Measurements from ENCODE around the gene ABCB6. TPM values are rescaled to one million over a fixed set of nuclear protein-coding genes. Genes with fewer than 3 reads are reported as not detected.
A peak's percentile ranks its signal among the peaks of the same experiment; 100 is the strongest.

Gene ABCB6
- total RNA-seq, 3 donors from 2014 or later = 6.7 to 21.3 (median 10.4) TPM

DNA sequence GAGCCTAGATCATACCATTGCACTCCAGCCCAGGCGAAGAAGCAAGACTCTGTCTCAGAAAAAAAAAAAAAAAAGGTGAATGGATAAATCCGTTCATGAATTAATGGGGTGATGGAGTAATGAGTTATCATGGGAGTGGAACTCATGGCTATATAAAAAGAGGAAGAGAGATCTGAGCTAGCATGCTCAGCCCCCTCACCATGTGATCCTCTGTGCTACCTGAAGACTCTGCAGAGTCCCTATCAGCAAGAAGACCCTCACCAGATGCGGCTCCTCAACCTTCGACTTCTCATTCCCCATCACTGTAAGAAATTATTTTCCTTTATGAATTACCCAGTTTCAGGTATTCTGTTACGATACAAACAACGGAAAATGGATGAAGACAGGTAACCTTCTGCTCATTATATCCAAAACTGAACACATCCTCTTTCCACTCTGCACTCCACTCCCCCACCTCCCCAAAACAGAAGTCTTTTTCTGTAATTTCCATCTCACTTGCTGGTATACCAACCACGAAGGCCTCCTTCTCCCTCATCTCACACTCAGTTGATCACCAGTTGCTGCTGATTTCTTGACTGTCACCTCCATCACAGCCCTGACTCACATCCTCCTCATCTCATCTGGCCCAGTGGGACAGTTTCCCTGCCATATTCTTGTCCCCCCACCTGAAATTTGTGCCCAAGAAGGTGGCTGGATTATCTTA lies 31.9 kb downstream of the ABCB6 start:
- ATAC-seq = no peak

DNA sequence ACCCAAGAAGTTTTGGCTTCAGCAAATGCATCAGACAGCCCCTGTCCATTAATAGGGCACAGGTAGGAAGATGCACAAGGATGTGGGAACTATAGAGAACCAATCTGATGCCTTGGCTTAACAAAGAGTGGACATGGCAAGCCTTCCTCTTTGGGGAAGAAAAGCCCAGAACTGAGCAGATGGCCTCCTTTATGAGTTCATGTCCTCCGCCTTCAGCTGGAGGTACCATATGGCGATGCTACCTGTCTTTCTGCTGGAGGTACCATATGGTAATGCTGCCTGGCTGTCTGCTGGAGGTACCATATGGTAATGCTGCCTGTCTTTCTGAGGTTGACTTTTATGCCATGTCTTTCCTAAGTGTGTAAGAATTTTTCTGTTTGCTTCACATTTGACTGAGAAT lies 34.6 kb downstream of the ABCB6 start:
- Histone ChIP-seq H3K4me3 (no peak overlapping the region), H3K36me3 (ENCODE audit: low read depth) (peaks cover 4% of the 10 kb centered on the region), H3K9me3 (no peaks in the 10 kb centered on the region), H3K4me1 (ENCODE audit: low read depth) (peaks cover 30% of the 10 kb centered on the region)
- ATAC-seq (no peak), DNase-seq (no peak)
- TF ChIP-seq, protein P1, sequence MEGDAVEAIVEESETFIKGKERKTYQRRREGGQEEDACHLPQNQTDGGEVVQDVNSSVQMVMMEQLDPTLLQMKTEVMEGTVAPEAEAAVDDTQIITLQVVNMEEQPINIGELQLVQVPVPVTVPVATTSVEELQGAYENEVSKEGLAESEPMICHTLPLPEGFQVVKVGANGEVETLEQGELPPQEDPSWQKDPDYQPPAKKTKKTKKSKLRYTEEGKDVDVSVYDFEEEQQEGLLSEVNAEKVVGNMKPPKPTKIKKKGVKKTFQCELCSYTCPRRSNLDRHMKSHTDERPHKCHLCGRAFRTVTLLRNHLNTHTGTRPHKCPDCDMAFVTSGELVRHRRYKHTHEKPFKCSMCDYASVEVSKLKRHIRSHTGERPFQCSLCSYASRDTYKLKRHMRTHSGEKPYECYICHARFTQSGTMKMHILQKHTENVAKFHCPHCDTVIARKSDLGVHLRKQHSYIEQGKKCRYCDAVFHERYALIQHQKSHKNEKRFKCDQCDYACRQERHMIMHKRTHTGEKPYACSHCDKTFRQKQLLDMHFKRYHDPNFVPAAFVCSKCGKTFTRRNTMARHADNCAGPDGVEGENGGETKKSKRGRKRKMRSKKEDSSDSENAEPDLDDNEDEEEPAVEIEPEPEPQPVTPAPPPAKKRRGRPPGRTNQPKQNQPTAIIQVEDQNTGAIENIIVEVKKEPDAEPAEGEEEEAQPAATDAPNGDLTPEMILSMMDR (IDR thresholded peaks at IDR 0.05) = no peak
- intact Hi-C loops (cut with DNase I, micrococcal nuclease) = no loop called here

More for the DNA sequence above, 31.9 kb downstream of the ABCB6 start:
- Histone ChIP-seq H3K4me1 (ENCODE audit: low read depth) (peaks cover 21% of the 10 kb centered on the region), H3K4me3 (no peak overlapping the region), H3K9me3 (no peaks in the 10 kb centered on the region), H3K36me3 (ENCODE audit: low read depth) (no peaks in the 10 kb centered on the region)
- intact Hi-C loops (cut with DNase I, micrococcal nuclease) = no loop called here
- DNase-seq = no peak
- TF ChIP-seq, protein P1 (IDR thresholded peaks at IDR 0.05) = no peak

DNA sequence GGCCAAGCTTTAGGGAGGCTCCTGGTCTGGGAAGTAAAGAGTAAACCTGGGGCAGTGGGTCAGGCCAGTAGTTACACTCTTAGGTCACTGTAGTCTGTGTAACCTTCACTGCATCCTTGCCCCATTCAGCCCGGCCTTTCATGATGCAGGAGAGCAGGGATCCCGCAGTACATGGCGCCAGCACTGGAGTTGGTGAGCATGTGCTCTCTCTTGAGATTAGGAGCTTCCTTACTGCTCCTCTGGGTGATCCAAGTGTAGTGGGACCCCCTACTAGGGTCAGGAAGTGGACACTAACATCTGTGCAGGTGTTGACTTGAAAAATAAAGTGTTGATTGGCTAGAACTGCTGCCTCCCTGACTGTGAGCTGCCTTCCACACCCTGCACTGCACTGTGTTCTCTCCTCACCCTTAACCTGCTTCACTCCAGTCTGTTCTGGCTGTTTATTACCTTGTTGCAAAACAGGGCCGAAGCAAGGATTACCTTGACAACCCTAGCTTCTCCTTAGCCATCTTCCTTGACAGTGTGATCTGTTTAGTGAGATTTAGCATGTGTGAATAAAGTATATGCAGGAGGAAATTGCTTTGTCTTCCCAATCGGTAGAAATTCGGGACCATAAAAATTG lies 35.5 kb downstream of the ABCB6 start:
- TF ChIP-seq, protein P1 (IDR thresholded peaks at IDR 0.05) = no peak
- peak; percentile 80 for ATAC-seq
- H3K36me3 ChIP-seq (ENCODE audit: low read depth) = peaks cover 4% of the 10 kb centered on the region
- intact Hi-C loops (cut with DNase I, micrococcal nuclease) = no loop called here
- H3K9me3 ChIP-seq = no peaks in the 10 kb centered on the region
- H3K4me1 ChIP-seq (ENCODE audit: low read depth) = peaks cover 33% of the 10 kb centered on the region
- peak in 1 of 3 donors; percentile 46 for DNase-seq
- no peak overlapping the region for H3K4me3 ChIP-seq

DNA sequence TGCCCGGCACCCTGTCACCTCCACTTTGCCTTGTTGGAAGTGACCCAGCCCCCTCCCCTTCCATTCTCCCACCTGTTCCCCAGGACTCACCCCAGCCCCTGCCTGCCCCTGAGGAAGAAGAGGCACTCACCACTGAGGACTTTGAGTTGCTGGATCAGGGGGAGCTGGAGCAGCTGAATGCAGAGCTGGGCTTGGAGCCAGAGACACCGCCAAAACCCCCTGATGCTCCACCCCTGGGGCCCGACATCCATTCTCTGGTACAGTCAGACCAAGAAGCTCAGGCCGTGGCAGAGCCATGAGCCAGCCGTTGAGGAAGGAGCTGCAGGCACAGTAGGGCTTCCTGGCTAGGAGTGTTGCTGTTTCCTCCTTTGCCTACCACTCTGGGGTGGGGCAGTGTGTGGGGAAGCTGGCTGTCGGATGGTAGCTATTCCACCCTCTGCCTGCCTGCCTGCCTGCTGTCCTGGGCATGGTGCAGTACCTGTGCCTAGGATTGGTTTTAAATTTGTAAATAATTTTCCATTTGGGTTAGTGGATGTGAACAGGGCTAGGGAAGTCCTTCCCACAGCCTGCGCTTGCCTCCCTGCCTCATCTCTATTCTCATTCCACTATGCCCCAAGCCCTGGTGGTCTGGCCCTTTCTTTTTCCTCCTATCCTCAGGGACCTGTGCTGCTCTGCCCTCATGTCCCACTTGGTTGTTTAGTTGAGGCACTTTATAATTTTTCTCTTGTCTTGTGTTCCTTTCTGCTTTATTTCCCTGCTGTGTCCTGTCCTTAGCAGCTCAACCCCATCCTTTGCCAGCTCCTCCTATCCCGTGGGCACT lies 36.2 kb downstream of the ABCB6 start:
- intact Hi-C loops (cut with DNase I, micrococcal nuclease) = no loop called here
- Histone ChIP-seq H3K9me3 (no peaks in the 10 kb centered on the region), H3K4me1 (ENCODE audit: low read depth) (peaks cover 33% of the 10 kb centered on the region), H3K36me3 (ENCODE audit: low read depth) (peaks cover 4% of the 10 kb centered on the region), H3K4me3 (no peak overlapping the region)
- TF ChIP-seq, protein P1 (IDR thresholded peaks at IDR 0.05) = no peak
- ATAC-seq (peak; percentile 56), DNase-seq (peak; percentile 59 to 62 (median 62))

DNA sequence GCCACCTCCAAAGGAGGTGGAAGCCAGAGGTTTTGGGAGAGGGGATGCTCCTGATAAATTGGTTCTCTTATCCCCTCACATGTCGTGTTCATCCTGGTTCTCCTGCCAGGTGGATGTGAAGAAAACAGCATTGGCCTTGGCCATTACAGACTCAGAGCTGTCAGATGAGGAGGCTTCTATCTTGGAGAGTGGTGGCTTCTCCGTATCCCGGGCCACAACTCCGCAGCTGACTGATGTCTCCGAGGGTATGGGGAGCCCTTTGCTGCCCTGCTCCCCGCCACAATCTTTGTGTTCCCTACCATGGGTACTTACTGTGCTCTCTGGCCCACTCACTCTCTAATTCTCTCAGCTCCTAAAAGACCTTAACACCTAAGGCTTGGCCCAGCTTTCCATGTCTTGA lies 37.2 kb downstream of the ABCB6 start:
- Histone ChIP-seq H3K4me1 (ENCODE audit: low read depth) (peaks cover 33% of the 10 kb centered on the region), H3K4me3 (no peak overlapping the region), H3K36me3 (ENCODE audit: low read depth) (peaks cover 4% of the 10 kb centered on the region), H3K9me3 (no peaks in the 10 kb centered on the region)
- DNase-seq = no peak
- TF ChIP-seq, protein P1 (IDR thresholded peaks at IDR 0.05) = no peak
- intact Hi-C loops (cut with DNase I, micrococcal nuclease) = no loop called here
- ATAC-seq = no peak

Data from mucosa of descending colon (tissue), 3 donors.